GM19328 (cell line): Measurements from ENCODE around the gene DCLRE1A.
"Not testable (repeated sequence)": the region's sequence is repeated elsewhere in the genome, so short reads cannot be mapped to it uniquely, and the experiment has no call there.

Source experiments
- ATAC-seq: cut with Tn5 transposase; IDR thresholded peaks from one replicate; pipeline ENCODE4 v1.9.1; 2021; ENCODE audit warnings: mild to moderate bottlenecking, moderate library complexity; ENCODE audit not compliant: unreplicated experiment

Gene DCLRE1A

DNA sequence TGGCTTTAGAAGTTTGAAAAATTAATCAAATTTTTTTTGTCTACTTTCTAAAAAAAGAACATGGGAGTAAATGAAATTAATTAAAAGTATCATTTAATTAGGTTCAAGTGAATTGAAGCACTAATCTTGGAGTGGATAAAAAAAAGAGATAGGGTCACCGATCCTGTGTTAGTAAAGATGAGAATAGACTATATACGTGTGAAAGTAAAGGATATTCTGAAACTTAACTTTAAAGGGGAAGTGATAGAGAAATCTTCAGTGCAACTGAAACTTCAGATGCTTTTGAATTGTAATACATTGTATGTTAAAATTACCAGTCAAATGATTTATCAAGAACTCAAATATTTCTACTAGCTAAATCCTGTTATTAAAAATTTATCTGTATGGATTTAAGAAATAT lies 5.4 kb upstream of the DCLRE1A start:
- peak; percentile 33 for ATAC-seq

DNA sequence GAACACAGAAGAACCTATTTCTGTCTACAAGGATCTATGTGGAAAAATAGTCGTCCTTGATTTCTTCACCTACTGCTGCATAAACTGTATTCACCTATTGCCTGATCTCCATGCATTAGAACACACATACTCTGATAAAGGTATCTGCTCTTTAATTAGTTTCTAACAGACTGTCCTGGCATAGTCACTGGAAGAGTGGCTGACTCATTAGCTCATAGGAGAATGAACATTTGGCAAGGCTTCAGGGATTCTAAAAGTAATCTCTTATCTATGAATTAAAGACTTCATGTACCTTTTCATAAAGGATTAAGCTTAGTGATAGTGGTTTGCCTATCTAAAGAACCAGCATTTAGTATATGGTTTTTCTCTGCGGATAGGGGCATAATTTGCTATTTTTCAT lies 4.7 kb upstream of the DCLRE1A start:
- ATAC-seq: no peak

DNA sequence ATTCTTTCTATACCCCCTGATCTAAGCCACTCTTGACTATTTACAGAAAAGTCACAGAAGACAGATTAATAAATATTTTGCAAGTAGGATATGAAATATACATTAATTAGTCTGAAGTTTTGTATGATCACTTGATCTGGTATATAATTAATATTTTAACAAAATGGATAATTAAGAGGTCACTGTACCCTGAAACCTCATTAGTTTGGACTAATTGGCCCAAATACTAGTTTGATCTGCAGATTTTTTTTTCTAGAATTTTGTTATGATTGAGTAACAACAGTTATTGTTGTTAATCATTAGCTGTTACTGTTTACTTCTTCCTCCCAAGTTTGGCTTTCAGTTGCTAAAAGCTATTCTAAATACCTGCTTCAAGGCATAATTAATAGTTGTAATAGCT lies 3.3 kb upstream of the DCLRE1A start:
- no peak for ATAC-seq

- no peak for ATAC-seq
Observed at GRCh38 chr10:113856563-113856962, 2.7 kb upstream of the DCLRE1A start.

DNA sequence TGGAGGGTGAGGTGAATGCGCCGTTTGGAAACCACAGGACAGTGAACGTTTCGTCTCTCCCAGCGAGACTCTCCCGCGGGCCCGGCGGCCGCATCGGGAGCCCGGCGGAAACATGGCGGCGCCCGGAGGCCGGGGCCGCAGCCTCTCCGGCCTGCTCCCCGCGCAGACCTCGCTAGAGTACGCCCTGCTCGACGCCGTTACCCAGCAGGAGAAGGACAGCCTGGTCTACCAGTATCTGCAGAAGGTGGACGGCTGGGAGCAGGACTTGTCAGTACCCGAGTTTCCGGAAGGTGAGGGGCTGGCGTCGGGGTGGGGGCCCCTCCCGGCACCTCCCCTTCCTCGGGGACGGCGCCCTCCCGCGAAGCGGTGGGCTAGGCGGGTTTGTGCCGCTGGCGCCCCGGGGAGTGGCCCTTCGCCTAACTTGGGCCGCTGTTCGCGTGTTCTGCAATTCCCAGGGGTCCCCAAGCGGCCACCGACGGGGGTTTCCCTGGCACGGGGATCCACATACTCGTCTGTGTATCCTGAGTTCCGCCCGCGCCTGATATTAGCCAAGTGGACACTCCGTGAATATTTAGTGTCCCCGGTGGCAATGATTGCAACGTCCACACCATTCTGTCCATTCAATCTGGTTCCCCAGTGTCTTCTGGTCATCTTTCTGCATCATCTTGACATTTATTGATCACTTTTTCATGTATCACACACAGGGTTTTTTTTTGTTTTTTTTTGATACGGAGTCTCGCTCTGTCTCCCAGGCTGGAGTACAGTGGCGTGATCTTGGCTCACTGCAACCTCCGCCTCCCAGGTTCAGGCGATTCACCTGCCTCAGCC lies 1.1 kb upstream of the DCLRE1A start:
- ATAC-seq: peak; percentile 26

GRCh38 chr10:113853578-113854012 lies 287 bp downstream of the DCLRE1A start:
- no peak for ATAC-seq

GRCh38 chr10:113849946-113850345 lies 3.9 kb downstream of the DCLRE1A start:
- no peak for ATAC-seq

- ATAC-seq: no peak
Observed at GRCh38 chr10:113849140-113849803, 4.6 kb downstream of the DCLRE1A start.

DNA sequence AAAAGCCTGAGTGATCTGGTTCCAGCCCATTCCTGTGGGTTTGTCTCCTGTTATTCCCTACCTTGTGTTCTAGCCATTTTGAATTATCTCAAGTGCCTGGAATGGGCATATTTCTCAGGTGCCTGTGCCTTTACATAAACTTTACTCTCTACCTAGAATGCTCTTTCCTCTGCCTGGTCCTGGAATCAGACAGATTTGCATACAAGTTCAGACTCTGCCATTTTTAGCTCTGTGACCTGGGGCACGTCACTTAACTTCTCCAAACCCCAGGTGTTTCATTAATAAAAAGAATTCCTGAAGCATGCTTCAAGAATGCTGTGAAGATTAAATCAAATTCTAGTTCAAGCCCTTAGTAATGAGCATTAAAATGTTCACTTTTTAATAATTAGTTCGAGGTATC lies 7.8 kb downstream of the DCLRE1A start:
- ATAC-seq: no peak

DNA sequence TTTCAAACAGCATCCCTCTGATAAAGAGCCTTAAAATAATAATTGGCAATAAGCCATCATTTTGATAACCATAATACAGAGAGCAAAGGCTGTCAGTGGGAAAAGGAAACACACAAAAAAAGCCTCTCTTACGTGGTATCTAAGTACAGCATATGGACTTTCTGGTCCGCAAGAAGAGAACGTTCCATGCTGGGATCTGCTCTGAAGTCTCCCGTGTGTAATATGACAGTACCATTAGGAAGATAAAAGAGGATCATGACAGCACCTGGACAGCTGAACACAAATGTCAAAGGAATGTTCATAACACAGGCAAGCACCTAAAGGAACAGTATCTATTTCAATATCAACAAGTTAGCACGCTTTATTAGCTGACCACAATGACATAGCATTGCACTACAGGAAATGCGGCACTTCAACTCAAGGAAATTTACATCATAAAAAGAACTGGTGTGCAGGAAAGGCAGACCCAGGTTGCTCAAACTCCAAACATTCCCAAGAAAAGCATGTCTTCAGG lies 9.9 kb downstream of the DCLRE1A start:
- ATAC-seq: no peak

- ATAC-seq: no peak
Observed at GRCh38 chr10:113842171-113842570, 11.7 kb downstream of the DCLRE1A start.

- ATAC-seq: not testable (repeated sequence)
Observed at GRCh38 chr10:113828567-113828966, 25.3 kb downstream of the DCLRE1A start.

DNA sequence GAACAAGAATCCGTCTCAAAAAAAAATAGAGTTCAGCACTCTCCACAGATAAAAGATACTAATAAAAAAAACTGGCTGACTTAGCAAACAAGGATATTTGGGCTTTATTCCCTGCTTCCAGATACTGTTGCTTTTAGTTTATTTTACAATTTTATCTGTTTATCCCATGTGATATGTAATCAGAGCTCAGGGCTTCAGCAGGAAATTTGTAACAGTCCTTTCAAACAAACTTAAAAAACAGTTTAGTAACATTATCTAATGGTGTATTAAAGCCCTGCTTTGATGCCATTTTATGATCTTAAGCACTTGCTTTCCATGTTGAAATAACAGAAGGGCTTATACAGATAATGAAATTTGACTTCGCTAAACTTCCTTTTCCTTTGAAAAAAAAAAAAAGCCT lies 28.1 kb downstream of the DCLRE1A start:
- ATAC-seq: no peak

DNA sequence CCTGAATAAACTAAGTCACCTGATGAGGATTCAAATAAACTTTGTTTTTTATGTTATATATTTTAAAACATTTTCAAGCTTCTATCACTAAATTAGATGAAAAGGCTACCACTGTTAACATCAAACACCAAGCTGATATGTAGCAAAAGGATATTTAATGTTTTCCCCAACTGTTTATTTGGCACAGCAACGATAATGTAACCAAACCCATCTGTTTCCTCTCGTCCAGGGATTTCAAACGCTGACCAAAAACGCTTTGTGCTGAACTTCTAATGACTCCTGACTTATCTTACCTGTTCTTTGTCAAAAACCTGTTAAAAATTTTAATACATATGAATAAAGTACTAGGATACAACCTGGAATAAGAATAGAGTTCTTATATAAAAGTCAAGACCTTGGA lies 30.5 kb downstream of the DCLRE1A start:
- no peak for ATAC-seq

- ATAC-seq: no peak
Observed at GRCh38 chr10:113822174-113822573, 31.7 kb downstream of the DCLRE1A start.

GRCh38 chr10:113821306-113821705 lies 32.6 kb downstream of the DCLRE1A start:
- ATAC-seq: not testable (repeated sequence)

- ATAC-seq: no peak
Observed at GRCh38 chr10:113820507-113820906, 33.4 kb downstream of the DCLRE1A start.

DNA sequence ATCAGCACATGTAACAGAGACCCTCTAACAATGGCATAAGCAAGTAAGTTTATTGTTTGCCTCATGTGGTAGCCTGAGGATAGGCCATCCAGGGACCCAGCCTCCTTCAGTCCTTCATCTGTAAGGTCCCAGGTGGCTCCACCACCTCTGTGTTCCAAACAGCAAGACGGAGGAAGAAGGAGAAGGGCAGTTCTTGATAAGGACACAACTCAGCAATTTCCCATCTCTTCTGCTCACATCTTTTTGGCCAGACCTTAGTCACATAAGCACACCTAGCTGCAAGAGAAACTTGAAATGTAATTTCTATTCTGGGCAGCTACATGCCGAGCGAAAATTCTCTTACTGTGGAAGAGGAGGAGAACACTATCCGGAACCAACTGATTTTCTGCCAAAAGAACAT lies 33.9 kb downstream of the DCLRE1A start:
- ATAC-seq: no peak

GRCh38 chr10:113814700-113815099 lies 39.2 kb downstream of the DCLRE1A start:
- ATAC-seq: not testable (repeated sequence)

DNA sequence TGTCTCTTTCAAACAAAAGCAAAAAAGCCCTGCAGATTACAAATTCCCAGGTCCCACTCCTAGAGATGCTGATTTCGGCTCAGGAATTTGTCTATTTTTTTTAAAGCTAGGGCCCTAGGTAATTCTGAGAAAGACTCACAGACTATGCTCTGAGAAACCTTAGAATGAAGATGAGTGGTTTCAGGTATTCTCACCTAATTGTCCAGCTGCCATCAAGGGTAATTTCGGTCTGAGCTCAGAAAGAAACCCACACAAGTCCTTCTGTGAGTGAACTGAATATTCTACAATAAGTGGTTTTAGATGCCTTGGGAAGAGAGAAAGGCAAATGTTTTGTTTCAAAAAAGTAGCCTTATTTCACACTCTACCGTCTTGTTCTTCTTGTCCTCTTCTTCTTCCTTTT lies 45.7 kb downstream of the DCLRE1A start:
- ATAC-seq: no peak

DNA sequence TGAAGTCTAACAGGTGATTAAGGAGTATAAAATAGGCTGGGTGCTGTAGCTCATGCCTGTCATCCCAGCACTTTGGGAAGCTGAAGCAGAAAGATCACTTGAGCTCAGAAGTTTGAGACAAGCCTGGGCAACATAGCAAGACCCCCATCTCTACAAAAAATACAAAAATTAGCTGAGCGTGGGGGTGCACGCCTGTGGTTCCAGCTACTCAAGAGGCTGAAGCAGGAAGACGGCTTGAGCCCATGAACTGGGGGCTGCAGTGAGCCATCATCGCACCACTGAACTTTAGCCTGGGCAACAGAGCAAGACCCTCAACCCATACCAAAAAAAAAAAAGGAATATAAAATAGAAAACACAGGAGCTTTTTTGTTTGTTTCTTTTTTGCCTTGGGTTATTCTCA lies 47.4 kb downstream of the DCLRE1A start:
- ATAC-seq: no peak

DNA sequence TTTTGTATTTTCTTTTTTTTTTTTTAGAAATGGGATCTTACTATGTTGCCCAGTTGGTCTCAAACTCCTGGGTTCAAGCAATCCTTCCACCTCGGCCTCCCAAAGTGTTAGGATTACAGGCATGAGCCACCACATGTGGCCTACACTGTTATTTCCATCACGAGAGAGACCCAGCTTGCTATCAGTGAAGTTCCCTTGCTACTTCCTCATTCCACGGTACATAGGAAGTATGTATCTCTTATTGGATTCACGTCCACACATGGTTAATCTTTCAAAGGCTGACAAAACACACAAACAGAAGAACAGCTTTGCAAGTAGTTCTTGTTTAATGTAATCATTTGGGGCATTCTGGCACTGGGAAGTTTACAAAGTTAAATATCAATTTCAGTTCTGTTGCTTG lies 50.9 kb downstream of the DCLRE1A start:
- no peak for ATAC-seq
